HG03103 (cell line): ENCODE results near the gene CD2BP2.
A peak's percentile ranks its signal among the peaks of the same experiment; 100 is the strongest.
"Not testable (repeated sequence)": the region's sequence is repeated elsewhere in the genome, so short reads cannot be mapped to it uniquely, and the experiment has no call there.

Source experiments
- ATAC-seq: cut with Tn5 transposase; IDR thresholded peaks from one replicate; pipeline ENCODE4 v1.9.1; 2021; ENCODE audit warnings: low read depth; ENCODE audit not compliant: unreplicated experiment

CD2BP2 gene

GRCh38 chr16:30348113-30348512, 7.0 kb downstream of the CD2BP2 start:
- no peak for ATAC-seq

DNA sequence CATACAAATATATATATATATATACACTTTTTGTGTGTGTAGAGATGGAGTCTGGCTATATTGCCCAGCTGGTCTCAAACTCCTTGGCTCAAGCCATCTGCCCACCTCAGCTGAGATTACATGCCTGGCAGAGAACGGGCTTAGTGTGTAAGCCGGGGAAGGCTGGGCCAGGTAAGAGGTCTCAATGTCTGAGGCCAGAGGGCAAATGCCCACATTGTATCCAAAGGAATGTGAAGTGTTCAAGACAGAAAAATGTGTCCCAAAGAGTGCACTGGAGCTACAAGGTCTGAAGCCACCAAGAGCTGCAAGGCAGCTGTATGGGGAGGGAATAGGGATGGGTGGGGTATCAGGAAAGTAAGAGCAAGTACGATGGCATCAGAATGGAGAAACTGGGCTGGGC, 8.8 kb downstream of the CD2BP2 start:
- no peak for ATAC-seq

DNA sequence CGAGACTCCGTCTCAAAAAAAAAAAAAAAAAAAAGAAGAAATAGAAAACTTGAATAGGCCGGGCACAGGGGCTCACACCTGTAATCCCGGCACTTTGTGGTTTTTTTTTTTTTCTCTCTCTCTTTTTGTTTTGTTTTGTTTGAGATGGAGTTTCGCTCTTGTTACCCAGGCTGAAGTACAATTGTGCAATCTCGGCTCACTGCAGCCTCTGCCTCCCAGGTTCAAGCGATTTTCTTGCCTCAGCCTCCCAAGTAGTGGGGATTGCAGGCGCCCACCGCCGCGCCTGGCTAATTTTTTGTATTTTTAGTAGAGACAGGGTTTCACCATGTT, 11.7 kb downstream of the CD2BP2 start:
- ATAC-seq: not testable (repeated sequence)

GRCh38 chr16:30342751-30343490, 12.2 kb downstream of the CD2BP2 start:
- no peak for ATAC-seq

DNA sequence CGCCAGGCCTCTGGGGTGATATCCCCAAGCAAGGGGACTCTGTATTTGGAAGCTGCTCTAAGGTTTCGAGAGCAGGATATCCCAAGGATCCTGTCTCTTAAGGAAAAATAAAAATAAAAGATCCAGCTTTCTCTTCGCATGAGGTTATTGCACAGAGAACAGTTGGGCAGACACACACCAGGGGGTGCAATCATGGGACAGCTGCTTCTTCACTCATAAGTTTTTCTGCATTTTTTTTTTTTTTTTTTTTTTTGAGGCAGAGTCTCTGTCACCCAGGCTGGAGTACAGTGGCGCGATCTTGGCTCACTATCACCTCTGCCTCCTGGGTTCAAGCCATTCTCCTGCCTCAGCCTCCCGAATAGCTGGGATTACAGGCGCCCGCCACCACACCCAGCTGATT, 13.1 kb downstream of the CD2BP2 start:
- not testable (repeated sequence) for ATAC-seq

GRCh38 chr16:30340621-30341020, 14.5 kb downstream of the CD2BP2 start:
- no peak for ATAC-seq

GRCh38 chr16:30338715-30339114, 16.4 kb downstream of the CD2BP2 start:
- not testable (repeated sequence) for ATAC-seq

GRCh38 chr16:30337964-30338357, 17.1 kb downstream of the CD2BP2 start:
- not testable (repeated sequence) for ATAC-seq

DNA sequence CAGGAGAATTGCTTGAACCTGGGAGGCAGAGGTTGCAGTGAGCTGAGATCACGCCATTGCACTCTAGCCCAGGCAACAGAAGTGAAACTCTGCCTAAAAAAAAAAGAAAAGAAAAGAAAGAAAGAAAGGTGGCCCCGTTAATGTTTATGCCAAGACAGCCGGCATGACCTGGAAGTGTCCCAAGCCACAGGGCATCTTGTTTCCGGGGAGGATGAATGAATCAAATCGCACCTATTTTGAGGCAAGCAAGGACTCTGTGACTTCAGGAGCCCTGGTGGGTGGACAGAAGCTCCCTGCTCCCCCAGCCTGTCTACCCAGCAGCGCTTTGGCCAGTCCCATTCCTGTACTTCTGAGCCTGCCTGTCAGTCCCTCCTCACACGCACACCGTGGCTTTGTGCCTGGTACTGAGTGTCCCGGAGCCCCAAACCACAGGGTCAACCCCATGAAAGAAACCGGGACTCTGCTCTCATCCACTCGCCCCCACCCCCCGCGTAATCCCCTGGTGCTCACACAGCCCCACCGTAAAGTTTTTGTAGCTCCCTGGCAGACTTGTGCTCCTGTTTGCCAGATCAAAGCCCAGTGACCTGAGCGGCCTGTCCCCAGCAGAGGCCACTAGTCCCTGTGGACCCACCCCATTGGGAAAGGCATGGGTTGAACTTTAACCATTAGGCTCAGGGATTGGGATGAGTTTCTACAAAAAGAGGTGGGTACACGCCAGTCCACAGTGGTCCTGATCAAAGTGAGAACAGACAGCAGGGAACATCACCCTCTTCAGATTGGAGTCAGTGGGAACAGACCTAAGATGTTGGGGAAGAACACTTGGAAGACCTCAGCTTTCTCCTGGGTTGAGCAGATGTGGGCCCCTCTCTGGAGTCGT, 19.3 kb downstream of the CD2BP2 start:
- ATAC-seq: no peak

GRCh38 chr16:30335028-30335597, 20.0 kb downstream of the CD2BP2 start:
- ATAC-seq: peak; percentile 58

DNA sequence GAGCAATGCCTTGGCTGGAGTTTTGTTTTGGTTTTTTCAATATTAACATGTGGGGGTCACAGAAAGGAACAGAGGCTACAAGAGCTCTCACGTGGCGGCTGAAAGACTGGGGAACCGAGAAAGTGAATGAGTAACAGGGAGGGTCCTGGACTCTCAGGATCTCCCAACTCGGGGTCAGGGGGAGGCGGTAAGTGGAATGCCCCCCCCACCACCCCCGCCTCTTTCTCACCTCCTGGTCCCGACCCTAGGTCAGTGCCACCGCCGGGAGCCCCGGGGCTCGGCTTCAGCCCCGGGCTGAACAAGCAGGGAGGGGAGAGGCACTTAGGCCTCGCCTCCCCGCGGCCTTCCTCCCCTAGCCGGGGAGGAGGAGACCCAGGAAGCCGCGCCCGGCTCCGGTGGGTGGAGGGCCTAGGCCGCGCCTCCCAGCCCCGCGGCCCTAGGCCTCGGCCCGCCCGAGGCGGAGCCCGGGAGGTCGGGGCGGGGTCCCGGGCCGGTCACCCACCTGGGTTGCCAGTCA, 20.6 kb downstream of the CD2BP2 start:
- ATAC-seq: peak; percentile 86

DNA sequence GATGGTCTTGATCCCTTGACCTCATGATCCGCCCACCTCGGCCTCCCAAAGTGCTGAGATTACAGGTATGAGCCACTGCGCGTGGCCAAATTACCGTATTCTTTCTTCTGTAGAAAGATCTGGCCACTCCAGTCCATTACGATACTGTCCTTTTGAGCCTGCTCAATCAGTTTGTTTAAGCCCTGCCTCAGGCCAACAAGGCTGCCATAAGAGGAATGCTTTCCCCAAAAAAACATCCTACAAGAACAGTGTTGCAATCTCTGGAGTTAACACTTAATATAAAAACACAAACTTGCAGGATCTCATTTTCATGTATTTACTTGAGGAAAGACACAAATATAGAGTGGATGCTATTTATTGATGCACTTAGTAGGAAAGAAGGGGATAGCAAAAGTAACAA, 30.9 kb downstream of the CD2BP2 start:
- ATAC-seq: not testable (repeated sequence)

DNA sequence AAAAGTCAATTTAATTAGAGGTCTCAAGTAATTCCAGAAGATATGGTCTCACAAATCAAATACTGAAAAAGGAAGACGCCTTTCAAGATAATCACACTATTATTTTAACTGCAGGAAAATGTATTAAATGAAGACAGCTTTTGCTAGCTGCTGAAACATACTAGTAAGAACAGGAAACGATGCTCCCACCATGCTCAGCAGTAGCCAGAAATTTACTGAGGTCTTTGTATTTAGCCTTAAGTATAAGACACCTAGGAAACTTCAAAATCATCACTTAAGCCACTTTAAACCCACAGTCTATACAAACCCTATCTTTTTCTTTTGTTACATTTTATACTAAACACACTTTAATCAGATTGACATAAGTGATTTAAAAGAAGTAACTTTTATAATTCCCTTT, 36.5 kb downstream of the CD2BP2 start:
- not testable (repeated sequence) for ATAC-seq

- not testable (repeated sequence) for ATAC-seq
These were observed 44.2 kb downstream of the CD2BP2 start for GRCh38 chr16:30310937-30311336.

DNA sequence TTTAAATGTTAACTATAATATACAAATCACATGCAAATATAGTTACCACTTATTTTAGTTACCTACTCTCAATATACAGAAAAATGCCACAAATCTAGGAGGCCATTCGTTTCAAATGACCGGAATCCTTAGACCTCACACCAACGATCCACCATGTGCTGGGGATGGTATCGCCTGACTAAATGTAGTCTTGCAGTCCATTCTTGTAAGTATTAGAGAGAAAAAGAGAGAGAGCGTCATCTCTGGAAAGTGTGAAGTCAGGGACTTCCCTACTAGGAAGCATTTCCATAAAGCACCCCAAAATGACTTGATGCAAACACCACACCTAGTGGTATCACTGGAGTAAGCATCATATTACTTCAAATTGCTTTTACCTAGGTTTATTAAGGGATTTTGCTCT, 45.9 kb downstream of the CD2BP2 start:
- ATAC-seq: not testable (repeated sequence)
